Activated T-cell treated with anti-CD3 and anti-CD28 coated beads, Interleukin-2, amount 50 U/mL, for 4 hours (primary cell): ENCODE data around the gene PRIMA1. TPM values are rescaled to one million over a fixed set of nuclear protein-coding genes. Genes with fewer than 3 reads are reported as not detected.
"Not testable (repeated sequence)": the region's sequence is repeated elsewhere in the genome, so short reads cannot be mapped to it uniquely, and the experiment has no call there.

ENCODE experiments used
- ATAC-seq, 2 donors: fragments of 200-7000 bp; cut with Tn5 transposase; one replicate each; pipeline ENCODE4 v1.10.0; 2021
- DNase-seq: peaks from one replicate; pipeline ENCODE4 v3.0.0-alpha.2; 2020
- H3K27me3 Mint-ChIP-seq: one replicate; pipeline ENCODE4 v1.8.0; 2021; ENCODE audit warnings: low read depth, mixed read lengths
- H3K36me3 Mint-ChIP-seq: one replicate; pipeline ENCODE4 v1.8.0; 2022; ENCODE audit warnings: mixed read lengths; ENCODE audit not compliant: insufficient read depth
- H3K4me1 Mint-ChIP-seq: one replicate; pipeline ENCODE4 v1.8.0; 2021; ENCODE audit warnings: low read depth, mixed read lengths
- H3K4me3 Mint-ChIP-seq: one replicate; pipeline ENCODE4 v1.8.0; 2021; ENCODE audit warnings: mild to moderate bottlenecking, moderate library complexity, mixed read lengths
- H3K9me3 Mint-ChIP-seq: one replicate; pipeline ENCODE4 v1.8.0; 2021; ENCODE audit warnings: mixed read lengths
- total RNA-seq, 3 donors: library from RNA; stranded (reverse); gene quantifications; one replicate each; pipeline ENCODE4 v1.2.1, GENCODE V29; 2021

PRIMA1 gene, protein sequence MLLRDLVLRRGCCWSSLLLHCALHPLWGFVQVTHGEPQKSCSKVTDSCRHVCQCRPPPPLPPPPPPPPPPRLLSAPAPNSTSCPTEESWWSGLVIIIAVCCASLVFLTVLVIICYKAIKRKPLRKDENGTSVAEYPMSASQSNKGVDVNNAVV
- not detected for total RNA-seq

DNA sequence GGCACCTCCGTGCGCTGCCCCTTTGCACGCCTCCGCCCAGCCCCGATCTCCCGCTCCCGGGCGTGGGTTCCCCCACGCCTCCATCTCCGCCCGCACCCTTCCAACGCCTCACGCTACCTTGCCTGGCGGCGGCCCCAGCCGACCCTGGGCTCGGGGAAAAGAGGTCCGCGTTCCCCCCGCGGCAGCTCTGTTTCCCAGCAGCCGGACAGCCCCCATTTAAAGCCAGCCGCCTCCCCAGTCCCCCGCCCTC is at the start of gene PRIMA1:
Gene PRIMA1, minus strand, starts transcription at position 193 of the 250 bp plus-strand sequence. CDS start 767 bp downstream, outside the sequence.
- H3K9me3 Mint-ChIP-seq, result no peaks in the 10 kb centered on the region
- H3K36me3 Mint-ChIP-seq, result no peaks in the 10 kb centered on the region
- H3K4me1 Mint-ChIP-seq, result peaks cover 4% of the 10 kb centered on the region
- no peak for ATAC-seq
- peaks cover 62% of the 10 kb centered on the region for H3K27me3 Mint-ChIP-seq
- DNase-seq, result no peak
- H3K4me3 Mint-ChIP-seq, result no peak within 1 kb of the TSS

DNA sequence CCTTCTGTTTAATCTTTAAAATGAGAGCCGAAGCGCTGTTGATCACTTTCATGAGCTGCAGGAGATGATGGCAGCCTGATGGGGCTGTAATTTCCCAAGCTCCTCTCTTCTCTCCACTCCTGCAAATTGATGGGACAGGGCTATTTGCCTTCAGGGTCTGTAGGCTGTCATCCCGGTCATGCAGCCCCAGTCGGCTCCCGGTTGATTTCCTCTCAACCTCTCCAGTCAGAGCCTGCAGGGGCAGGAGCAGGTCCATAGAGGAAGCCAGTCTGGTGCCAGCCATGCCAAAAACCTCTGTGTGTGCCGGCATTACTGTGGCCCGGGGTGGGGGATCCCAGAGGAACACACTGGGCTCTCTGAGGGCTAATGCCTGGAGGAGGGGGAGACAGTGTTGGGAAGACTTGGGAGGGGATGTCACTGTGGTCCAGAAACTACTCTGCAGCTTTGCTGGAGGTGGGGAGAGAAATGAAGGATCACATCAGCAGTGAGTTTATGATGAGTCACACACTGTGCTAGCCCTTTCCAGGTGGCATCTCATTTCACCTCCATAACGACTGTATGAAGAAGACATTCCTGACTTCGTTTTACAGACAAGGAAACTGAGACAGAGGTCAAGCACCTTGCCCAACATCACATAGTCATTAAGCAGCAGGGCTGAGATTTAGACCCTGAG is 46.5 kb upstream of the PRIMA1 start:
- DNase-seq, result no peak
- no peaks in the 10 kb centered on the region for H3K36me3 Mint-ChIP-seq
- ATAC-seq, result no peak
- peaks cover 3% of the 10 kb centered on the region for H3K4me1 Mint-ChIP-seq
- H3K9me3 Mint-ChIP-seq, result peaks cover 7% of the 10 kb centered on the region
- peaks cover 16% of the 10 kb centered on the region for H3K27me3 Mint-ChIP-seq
- H3K4me3 Mint-ChIP-seq, result no peak overlapping the region

DNA sequence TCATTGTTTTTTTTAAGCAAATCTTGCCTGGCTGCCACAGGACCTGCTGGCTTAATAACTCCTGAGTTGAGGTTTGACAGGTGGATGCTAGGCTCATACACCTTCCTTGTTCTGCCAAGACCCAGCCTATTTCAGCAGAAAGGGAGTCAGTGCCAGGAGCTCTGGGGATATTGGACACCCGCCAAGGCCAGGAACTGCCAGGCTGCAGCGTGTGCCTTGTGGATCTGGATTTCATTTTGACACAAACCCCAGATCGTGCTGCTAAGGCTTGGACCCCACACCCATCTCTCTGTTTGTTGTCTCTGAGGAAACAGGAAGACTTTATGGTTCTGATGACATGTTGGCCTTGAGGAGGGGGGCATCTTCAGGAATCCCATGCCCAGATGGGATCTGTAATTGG is 44.4 kb upstream of the PRIMA1 start:
- H3K4me1 Mint-ChIP-seq, result no peaks in the 10 kb centered on the region
- ATAC-seq, result no peak

DNA sequence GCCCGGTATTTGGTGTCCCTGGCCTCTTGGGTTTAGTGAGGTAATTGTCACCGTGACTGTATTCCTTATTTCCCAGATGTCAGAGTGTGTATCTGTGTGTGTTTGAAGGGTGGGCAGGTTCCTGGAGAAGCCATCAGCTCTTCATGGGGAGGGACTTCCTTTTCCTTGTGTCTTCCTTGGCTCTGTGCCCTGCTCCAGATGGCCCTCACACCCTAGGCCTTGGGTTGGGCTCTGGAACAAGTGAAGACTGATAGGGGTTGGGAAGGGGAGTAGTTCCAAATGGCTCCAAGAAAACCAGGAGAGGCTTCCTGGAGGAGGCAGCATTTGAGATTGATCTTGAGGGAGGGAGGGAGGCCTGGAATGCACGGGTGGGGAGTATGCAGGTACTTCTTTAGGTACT is 43.8 kb upstream of the PRIMA1 start:
- H3K9me3 Mint-ChIP-seq, result peaks cover 7% of the 10 kb centered on the region
- no peaks in the 10 kb centered on the region for H3K4me1 Mint-ChIP-seq
- H3K27me3 Mint-ChIP-seq, result peaks cover 11% of the 10 kb centered on the region
- ATAC-seq (no peak), DNase-seq (no peak)
- H3K36me3 Mint-ChIP-seq, result no peaks in the 10 kb centered on the region
- H3K4me3 Mint-ChIP-seq, result no peak overlapping the region

More for the DNA sequence above, 44.4 kb upstream of the PRIMA1 start:
- H3K36me3 Mint-ChIP-seq, result no peaks in the 10 kb centered on the region
- no peak overlapping the region for H3K4me3 Mint-ChIP-seq
- no peak for DNase-seq
- H3K9me3 Mint-ChIP-seq, result peaks cover 7% of the 10 kb centered on the region
- H3K27me3 Mint-ChIP-seq, result peaks cover 11% of the 10 kb centered on the region

DNA sequence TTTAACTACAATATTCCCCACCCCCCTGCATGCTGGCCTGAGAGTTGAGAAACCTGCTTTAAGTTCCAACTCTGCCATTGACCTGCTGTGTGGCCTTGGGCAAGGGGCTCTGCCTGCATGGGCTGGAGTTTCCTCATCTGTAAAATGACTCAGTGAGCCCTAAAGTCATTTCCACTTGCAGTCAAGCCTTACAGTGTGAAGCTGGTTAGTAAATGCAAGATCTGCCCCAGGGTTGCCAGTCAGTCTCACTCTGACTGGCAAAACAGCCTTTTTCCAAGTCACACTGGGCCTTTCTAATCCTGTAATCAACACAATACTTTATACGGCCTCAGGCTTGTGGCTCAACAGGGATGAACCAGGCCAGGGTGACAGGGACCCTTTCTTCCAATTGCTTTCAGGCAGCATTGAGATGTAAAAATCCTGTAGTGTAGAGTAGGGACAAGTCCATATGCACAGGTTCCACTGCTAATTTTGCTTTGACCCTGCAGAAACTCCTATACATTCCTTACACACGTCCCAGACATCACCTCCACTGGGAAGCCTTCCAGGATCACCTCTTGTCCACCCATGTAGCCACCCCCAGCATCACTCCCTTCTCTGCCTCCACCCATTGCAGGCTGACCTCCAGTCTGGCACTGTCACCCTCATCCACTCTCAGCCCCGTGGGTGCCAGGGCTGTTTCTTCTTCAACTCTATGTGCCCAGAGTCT is 42.6 kb upstream of the PRIMA1 start:
- Mint-ChIP-seq H3K4me3 (no peak overlapping the region), H3K27me3 (peaks cover 18% of the 10 kb centered on the region), H3K36me3 (no peaks in the 10 kb centered on the region), H3K9me3 (peaks cover 1% of the 10 kb centered on the region), H3K4me1 (no peaks in the 10 kb centered on the region)
- ATAC-seq (no peak), DNase-seq (no peak)

DNA sequence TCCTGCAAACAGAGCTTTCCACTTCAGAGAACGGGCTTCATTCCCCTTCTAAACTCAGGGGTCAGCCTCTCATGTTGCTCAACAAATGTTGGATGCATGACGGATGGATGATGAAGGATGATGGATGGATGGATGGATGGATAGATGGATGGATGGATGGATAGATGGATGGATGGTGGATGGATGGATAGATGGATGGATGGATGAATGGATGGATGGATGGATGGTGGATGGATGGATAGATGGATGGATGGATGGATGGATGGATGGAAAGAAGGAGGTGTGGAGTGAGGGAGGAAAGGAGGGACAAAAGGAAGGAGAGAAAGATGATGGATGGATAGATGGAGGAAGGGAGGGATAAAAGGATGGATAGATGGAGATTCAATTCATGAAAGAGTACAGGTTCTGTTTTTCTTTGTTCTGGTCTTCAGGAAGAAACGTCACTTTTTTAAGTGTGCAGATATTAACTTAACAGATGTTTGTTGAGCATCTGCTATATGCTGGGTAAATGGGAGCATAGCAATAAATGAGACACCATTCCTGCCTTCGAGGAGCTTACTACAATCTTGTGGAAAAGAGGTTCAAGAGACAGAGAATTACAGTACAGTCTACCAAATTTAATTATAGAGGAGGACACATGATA is 41.7 kb upstream of the PRIMA1 start:
- no peaks in the 10 kb centered on the region for H3K4me1 Mint-ChIP-seq
- no peak for ATAC-seq
- no peaks in the 10 kb centered on the region for H3K9me3 Mint-ChIP-seq

DNA sequence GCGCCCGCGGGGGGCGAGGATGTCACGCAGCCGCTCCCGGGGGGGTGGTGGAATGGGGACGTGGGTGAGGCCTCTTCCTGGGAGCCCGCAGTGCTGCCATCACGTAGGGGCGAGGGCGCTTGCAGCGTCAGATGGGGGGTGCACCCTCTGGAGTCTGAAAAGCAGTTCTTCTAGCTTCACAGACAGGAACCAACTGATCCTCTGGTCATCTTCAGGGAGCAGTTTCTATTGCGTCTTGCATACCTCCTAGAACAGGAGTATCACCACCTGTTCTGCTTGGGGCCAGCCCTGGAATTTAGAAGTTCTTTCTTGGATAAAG is 36.9 kb upstream of the PRIMA1 start:
- no peak for ATAC-seq
- H3K4me1 Mint-ChIP-seq, result no peaks in the 10 kb centered on the region
- no peaks in the 10 kb centered on the region for H3K36me3 Mint-ChIP-seq
- DNase-seq, result no peak
- H3K27me3 Mint-ChIP-seq, result peaks cover 28% of the 10 kb centered on the region
- H3K4me3 Mint-ChIP-seq, result no peak overlapping the region
- no peaks in the 10 kb centered on the region for H3K9me3 Mint-ChIP-seq

More for the DNA sequence above, 41.7 kb upstream of the PRIMA1 start:
- no peak overlapping the region for H3K4me3 Mint-ChIP-seq
- no peaks in the 10 kb centered on the region for H3K36me3 Mint-ChIP-seq
- DNase-seq, result no peak
- H3K27me3 Mint-ChIP-seq, result peaks cover 22% of the 10 kb centered on the region

DNA sequence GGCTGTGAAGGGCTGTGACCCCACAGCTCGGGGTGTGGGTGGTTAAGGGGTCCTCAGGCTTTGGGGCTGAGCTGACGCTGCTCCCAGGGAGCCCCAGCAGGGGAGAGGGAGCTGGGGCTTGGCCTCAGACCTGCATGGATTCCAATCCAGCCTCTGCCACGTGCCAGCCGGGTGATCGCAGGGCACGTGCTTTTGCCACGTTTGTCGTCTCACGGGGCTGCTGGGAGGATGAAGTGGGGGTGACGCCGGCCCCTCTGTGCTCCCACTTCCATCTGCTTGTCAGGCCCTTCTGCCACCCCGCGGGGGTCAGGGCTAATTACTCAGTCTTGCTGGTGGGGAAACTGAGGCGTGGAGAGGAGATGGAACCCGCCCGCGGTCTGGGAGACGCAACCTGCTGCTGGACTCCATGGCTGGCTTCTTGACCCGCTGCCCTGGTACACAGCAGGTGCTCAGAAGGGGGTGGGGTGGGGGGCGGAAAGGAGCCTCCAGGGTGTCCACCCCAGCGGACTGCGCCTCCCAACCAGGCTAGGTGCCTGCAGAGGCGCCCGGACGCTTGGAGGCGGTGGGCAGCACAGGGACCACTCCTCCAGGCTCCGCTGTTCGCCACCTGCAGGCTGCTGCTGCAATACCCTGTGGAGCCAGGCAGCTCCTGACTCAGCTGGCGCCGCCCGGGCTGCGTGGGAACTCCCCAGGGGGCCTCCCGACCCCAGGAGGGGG is 36.4 kb upstream of the PRIMA1 start:
- DNase-seq (no peak), ATAC-seq (no peak)
- H3K27me3 Mint-ChIP-seq, result peaks cover 28% of the 10 kb centered on the region
- no peaks in the 10 kb centered on the region for H3K36me3 Mint-ChIP-seq
- no peaks in the 10 kb centered on the region for H3K9me3 Mint-ChIP-seq
- H3K4me3 Mint-ChIP-seq, result no peak overlapping the region
- H3K4me1 Mint-ChIP-seq, result no peaks in the 10 kb centered on the region

DNA sequence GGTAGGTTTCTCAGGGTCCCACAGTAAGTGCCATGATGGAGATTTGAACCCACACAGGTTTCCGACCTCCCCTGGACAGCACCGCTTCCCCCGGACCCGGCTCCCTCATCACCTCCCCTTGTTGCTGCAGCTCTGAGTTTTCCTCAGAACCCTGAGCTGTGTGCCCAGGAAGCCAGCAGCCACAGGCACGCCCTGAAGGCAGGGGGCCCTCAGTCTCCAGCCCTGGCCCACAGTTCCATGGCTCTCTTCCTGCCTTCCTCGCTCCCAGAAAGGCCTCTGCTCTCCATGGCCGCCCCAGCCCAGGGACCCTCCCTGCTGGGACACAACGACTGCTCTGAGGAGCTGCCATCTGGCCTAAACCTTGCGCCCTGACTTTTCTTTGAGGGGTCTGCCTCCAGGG is 35.8 kb upstream of the PRIMA1 start:
- DNase-seq (no peak), ATAC-seq (no peak)
- Mint-ChIP-seq H3K36me3 (no peaks in the 10 kb centered on the region), H3K4me3 (no peak overlapping the region), H3K4me1 (no peaks in the 10 kb centered on the region), H3K27me3 (peaks cover 28% of the 10 kb centered on the region), H3K9me3 (no peaks in the 10 kb centered on the region)

DNA sequence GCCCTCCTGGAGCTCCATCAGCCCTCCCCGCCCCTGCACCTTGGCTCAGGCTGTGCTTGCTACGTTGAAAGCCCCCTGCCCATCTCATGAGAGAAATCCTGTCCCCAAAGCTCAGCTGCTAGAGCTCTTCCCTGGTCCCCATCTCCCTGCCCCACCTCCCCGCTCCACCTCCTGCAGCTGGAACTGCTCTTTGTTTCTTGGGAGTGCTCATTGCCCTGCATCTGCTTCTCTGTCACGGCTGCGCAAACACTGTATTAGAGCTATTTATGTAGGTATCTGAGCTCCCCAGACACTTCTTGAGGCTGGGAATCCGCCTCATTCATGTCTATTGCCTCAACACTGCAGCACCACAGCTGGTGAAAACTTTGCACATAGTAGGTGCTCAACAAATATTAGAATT is 32.8 kb upstream of the PRIMA1 start:
- ATAC-seq, result no peak
- Mint-ChIP-seq H3K9me3 (no peaks in the 10 kb centered on the region), H3K27me3 (peaks cover 22% of the 10 kb centered on the region), H3K4me3 (no peak overlapping the region), H3K4me1 (no peaks in the 10 kb centered on the region), H3K36me3 (no peaks in the 10 kb centered on the region)
- no peak for DNase-seq

DNA sequence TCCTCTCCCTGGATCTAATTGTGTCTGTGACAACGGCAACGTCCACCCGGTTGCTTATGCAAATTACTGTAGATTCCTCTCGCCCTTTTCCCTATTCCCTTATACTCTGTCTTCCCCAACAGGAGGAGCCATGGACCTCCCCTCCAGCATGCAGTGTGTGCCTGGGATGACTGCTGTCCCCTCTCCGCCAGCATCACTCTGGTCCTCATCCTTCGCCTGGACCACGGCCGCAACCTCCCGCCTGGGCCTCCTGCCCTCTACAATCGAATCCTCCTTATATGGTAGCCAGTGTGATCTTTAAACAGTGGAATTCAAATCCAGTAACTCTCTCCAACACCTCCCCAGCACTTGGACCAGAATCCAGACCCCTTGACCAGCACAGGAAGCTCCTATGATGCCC is 30.6 kb upstream of the PRIMA1 start:
- ATAC-seq (no peak), DNase-seq (no peak)
- no peak overlapping the region for H3K4me3 Mint-ChIP-seq
- no peaks in the 10 kb centered on the region for H3K4me1 Mint-ChIP-seq
- H3K27me3 Mint-ChIP-seq, result peaks cover 14% of the 10 kb centered on the region
- H3K36me3 Mint-ChIP-seq, result no peaks in the 10 kb centered on the region
- H3K9me3 Mint-ChIP-seq, result peaks cover 19% of the 10 kb centered on the region

DNA sequence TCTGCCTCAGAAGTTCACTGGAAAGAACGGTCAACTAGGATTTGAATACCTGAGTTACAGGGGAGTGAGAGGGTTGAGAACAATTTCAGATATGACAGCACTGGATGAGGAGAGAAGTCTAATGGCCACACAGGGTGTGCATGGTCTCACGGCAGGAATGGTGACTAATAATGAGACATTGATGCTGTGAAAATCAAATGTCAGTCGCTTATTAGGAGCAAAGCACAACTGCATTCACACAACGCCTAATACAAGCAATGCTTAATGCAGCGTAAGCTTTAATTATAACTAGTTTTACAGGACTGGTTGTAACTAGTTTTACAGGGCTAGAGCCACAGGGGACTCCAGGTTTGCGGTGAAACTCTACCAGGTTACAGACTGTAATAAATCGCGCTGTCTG is 23.4 kb upstream of the PRIMA1 start:
- Mint-ChIP-seq H3K27me3 (peaks cover 15% of the 10 kb centered on the region), H3K4me1 (peaks cover 2% of the 10 kb centered on the region), H3K4me3 (no peak overlapping the region), H3K9me3 (peaks cover 36% of the 10 kb centered on the region), H3K36me3 (no peaks in the 10 kb centered on the region)
- DNase-seq, result no peak
- ATAC-seq, result no peak

DNA sequence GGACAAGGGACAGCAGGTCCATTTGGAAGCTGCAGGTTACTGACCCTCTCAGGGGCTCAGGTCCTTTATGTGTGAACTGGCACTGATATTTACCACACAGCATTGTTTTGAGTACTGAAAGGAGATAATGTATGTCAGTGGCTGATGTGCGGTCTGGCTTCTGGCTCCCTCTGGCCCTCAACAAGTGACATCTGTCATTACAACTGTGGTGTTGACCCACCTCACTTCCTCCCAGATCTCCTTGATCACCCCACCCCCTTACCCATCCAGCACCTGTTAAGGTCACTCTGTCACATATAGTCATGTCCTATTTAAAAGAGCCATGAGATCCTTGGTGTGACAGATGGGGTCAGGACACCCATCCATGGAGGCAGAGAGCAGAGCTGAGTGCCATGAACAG is 22.7 kb upstream of the PRIMA1 start:
- Mint-ChIP-seq H3K36me3 (no peaks in the 10 kb centered on the region), H3K4me1 (peaks cover 2% of the 10 kb centered on the region), H3K9me3 (peaks cover 36% of the 10 kb centered on the region), H3K27me3 (peaks cover 15% of the 10 kb centered on the region), H3K4me3 (no peak overlapping the region)
- DNase-seq (no peak), ATAC-seq (no peak)

DNA sequence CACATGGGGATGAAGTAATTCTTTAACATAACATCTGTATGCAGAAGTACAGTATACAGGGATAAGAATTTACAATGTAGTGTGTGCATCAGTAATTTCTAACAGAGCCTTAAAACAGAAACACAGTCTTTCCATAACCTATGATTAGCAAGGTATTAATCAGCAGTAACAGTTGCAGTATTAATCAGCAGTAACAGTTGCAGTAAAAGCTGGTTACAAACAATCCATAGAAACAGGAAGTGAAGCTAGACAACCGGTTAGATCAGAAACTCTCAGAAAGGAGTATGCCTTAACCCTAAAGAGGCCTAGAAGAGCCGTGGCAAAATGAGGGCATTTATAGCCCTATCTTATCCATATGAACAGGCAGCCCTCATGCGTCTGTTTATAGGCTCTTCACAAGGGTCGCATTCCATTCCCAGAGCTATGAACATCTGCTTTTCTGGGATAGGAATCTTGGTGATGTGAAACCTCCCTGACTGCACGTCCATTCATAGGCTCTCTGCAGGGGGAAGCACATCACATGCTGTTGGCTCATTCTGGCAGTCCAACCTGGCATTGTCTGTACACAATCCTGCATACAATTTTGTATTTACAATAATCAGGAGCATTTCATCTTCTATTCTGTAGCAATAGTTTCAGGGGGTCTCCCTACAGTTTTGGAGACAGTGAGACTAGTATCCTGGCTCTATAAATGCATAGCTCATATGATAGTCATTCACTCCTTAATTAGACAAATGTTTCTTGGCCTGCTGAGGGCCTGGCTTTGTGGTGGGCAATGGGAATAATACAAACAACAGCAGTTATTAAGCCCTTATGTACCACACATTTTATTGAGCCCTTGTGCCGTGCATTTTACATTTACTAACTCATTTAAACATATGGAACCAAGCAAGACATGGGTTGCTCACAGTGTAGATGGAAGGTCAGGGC is 21.5 kb upstream of the PRIMA1 start:
- H3K4me1 Mint-ChIP-seq, H3K4me3 Mint-ChIP-seq, DNase-seq, H3K36me3 Mint-ChIP-seq: not testable (repeated sequence)
- ATAC-seq, result peak; percentile 50 to 62
- peaks cover 15% of the 10 kb centered on the region for H3K27me3 Mint-ChIP-seq
- H3K9me3 Mint-ChIP-seq, result peaks cover 24% of the 10 kb centered on the region
